HepG2 (cell line): Measurements from ENCODE around the gene GPX5. TPM values are rescaled to one million over a fixed set of nuclear protein-coding genes. Genes with fewer than 3 reads are reported as not detected.
A peak's percentile ranks its signal among the peaks of the same experiment; 100 is the strongest.

Experiments used
- ATAC-seq: fragments of 200-7000 bp; cut with Tn5 transposase; 3 replicates; pipeline ENCODE4 v1.9.1; 2020; ENCODE audit warnings: mild to moderate bottlenecking, moderate library complexity
- BruUV-seq: library from RNA; stranded (reverse); fragments of 400-500 nt; replicated peaks from 2 replicates; lab custom pipeline; 2021; lab: Mats Ljungman, UMichigan
- CTCF ChIA-PET: fragments of 300-600 bp; formaldehyde crosslinking; extraction: SDS; loops from one replicate; lab custom pipeline; 2021; ENCODE audit warnings: low total read pairs, inconsistent platforms, low intra/inter-chr PET ratio; lab: Yijun Ruan, JAX
- POLR2A ChIA-PET: fragments of 350-600 bp; sonication (Branson Sonifier 250); formaldehyde crosslinking; loops from one replicate; lab custom pipeline; 2020; ENCODE audit warnings: antibody characterized with exemption, inconsistent platforms; lab: Yijun Ruan, JAX
- DNase-seq: peaks from one replicate; pipeline ENCODE4 v3.0.0-alpha.2; 2015; ENCODE audit warnings: low spot score
- FAIRE-seq: peaks from 3 replicates; lab custom pipeline; 2011; peaks lifted over from hg19 to GRCh38; lab: Jason Lieb, UNC
- H2AFZ ChIP-seq: one replicate; pipeline ENCODE4 v1.6.1; 2011; ENCODE audit warnings: low read length, inconsistent platforms
- H3K27ac ChIP-seq: fragments of 300-600 bp; 3 replicates; pipeline ENCODE4 v1.8.0; 2011; ENCODE audit warnings: mixed run types, mild to moderate bottlenecking, mixed read lengths, low read length, inconsistent platforms; ENCODE audit not compliant: insufficient read depth; ENCODE audit errors: extremely low read length
- H3K27me3 ChIP-seq, 2 experiments: fragments of 200-600 bp in 1 of 2; 2 replicates in 1 of 2; 3 replicates in 1 of 2; pipeline versions ENCODE4 v1.6.0 to v1.8.0; 2011; ENCODE audit warnings: low read length in 2 of 2, mild to moderate bottlenecking in 2 of 2, moderate library complexity in 2 of 2, inconsistent platforms in 1 of 2; ENCODE audit not compliant: insufficient read depth in 2 of 2, control insufficient read depth in 1 of 2
- H3K36me3 ChIP-seq, 2 experiments: fragments of 200-600 bp in 1 of 2; replicated peaks in 1 of 2; 2 replicates in 1 of 2; 3 replicates in 1 of 2; pipeline versions ENCODE4 v1.5.1 to v1.8.0; 2011; ENCODE audit warnings: low read length in 2 of 2, inconsistent platforms in 1 of 2; ENCODE audit not compliant: insufficient read depth in 2 of 2, control insufficient read depth in 1 of 2
- H3K4me1 ChIP-seq: 2 replicates; pipeline ENCODE4 v1.5.1; 2012; ENCODE audit warnings: low read length, inconsistent platforms; ENCODE audit not compliant: insufficient read depth
- H3K4me2 ChIP-seq: 2 replicates; pipeline ENCODE4 v1.6.0; 2011; ENCODE audit warnings: low read depth, low read length, inconsistent platforms
- H3K4me3 ChIP-seq, 3 experiments: fragments of 200-600 bp in 1 of 3; sonication (generic), shearing (Covaris generic) in 1 of 3; replicated peaks in 1 of 3; 2 replicates each; pipeline ENCODE4 v1.5.1; 2011 to 2016; ENCODE audit warnings: low read length in 3 of 3, inconsistent platforms in 2 of 3, low read depth in 2 of 3, mild to moderate bottlenecking in 2 of 3, control low read depth in 1 of 3, mixed read lengths in 1 of 3; ENCODE audit not compliant: insufficient read depth in 1 of 3
- H3K79me2 ChIP-seq: one replicate; pipeline ENCODE4 v1.6.1; 2011; ENCODE audit warnings: low read length, inconsistent platforms; ENCODE audit not compliant: insufficient read depth
- H3K9ac ChIP-seq: 2 replicates; pipeline ENCODE4 v1.6.0; 2011; ENCODE audit warnings: mild to moderate bottlenecking, low read depth, low read length, inconsistent platforms; ENCODE audit not compliant: insufficient read depth
- H3K9me3 ChIP-seq: 2 replicates; pipeline ENCODE4 v1.5.1; 2012; ENCODE audit warnings: mild to moderate bottlenecking, low read length
- H4K20me1 ChIP-seq: 2 replicates; pipeline ENCODE4 v1.6.0; 2011; ENCODE audit warnings: inconsistent platforms, mild to moderate bottlenecking, low read length, moderate library complexity; ENCODE audit not compliant: insufficient read depth
- ETV5 ChIP-seq: IDR thresholded peaks from 2 replicates; pipeline ENCODE4 v1.6.1; 2018; ENCODE audit warnings: missing biosample characterization, missing genetic modification reagents, inconsistent platforms, borderline replicate concordance
- MLXIP ChIP-seq: sonication (generic); formaldehyde crosslinking; IDR thresholded peaks from 2 replicates; pipeline ENCODE4 v1.9.0; 2021; ENCODE audit warnings: missing genetic modification reagents, borderline replicate concordance
- PAXIP1 ChIP-seq: sonication (generic); formaldehyde crosslinking; conservative IDR thresholded peaks from 2 replicates; pipeline ENCODE4 v1.4.0; 2020; ENCODE audit warnings: mild to moderate bottlenecking, missing genetic modification reagents, moderate library complexity
- PRPF4 ChIP-seq: fragments of 200-400 bp; formaldehyde crosslinking; IDR thresholded peaks from 2 replicates; pipeline ENCODE4 v1.6.1; 2016; ENCODE audit warnings: low read length, low read depth; ENCODE audit not compliant: poor library complexity, severe bottlenecking
- PTBP1 ChIP-seq: fragments of 200-400 bp; formaldehyde crosslinking; IDR thresholded peaks from 2 replicates; pipeline ENCODE4 v1.6.1; 2018; ENCODE audit warnings: low read length, low read depth; ENCODE audit not compliant: poor library complexity, severe bottlenecking
- SAP130 ChIP-seq: IDR thresholded peaks from 2 replicates; pipeline ENCODE4 v1.6.1; 2016; ENCODE audit warnings: low read depth
- TCF7L2 ChIP-seq: IDR thresholded peaks from 2 replicates; pipeline ENCODE4 v1.6.1; 2011; ENCODE audit warnings: mild to moderate bottlenecking, low read depth, low read length, moderate library complexity
- ZBED4 ChIP-seq: sonication (generic); formaldehyde crosslinking; IDR thresholded peaks from 2 replicates; pipeline ENCODE4 v1.4.0; 2020; ENCODE audit warnings: missing genetic modification reagents, borderline replicate concordance
- ZNF264 ChIP-seq: sonication (generic); formaldehyde crosslinking; IDR thresholded peaks from 2 replicates; pipeline ENCODE4 v1.4.0; 2020; ENCODE audit warnings: missing genetic modification reagents
- ZNF3 ChIP-seq: IDR thresholded peaks from 2 replicates; pipeline ENCODE4 v1.7.0; 2017; ENCODE audit warnings: inconsistent platforms
- ZNF672 ChIP-seq: sonication (generic); formaldehyde crosslinking; IDR thresholded peaks from 2 replicates; pipeline ENCODE4 v1.8.1; 2022; ENCODE audit warnings: missing genetic modification reagents
- ZNF772 ChIP-seq: sonication (generic); formaldehyde crosslinking; IDR thresholded peaks from 2 replicates; pipeline ENCODE4 v1.5.0; 2020; ENCODE audit warnings: mild to moderate bottlenecking, missing genetic modification reagents
- WGBS: methylation state at CpG from one replicate; pipeline ENCODE4 v1.1.6; 2017; ENCODE audit warnings: low lambda C conversion rate; 5-methylcytosine and 5-hydroxymethylcytosine counted together
- in situ Hi-C: cut with HindIII; loops from 2 replicates; pipeline ENCODE4 v1.10.0; 2017; ENCODE audit warnings: low pct_unique_long_range_greater_than_20kb; ENCODE audit not compliant: extremely low pct_ligation_motif_present
- intact Hi-C: fragments of 100-400 bp; cut with micrococcal nuclease; formaldehyde crosslinking; loops from one replicate; pipeline ENCODE4 v1.10.0; 2022; ENCODE audit not compliant: unreplicated experiment
- polyA plus RNA-seq, 8 experiments: library from polyadenylated mRNA; depleted of rRNA in 3 of 8; stranded (reverse) in 7 of 8; unstranded in 1 of 8; fragments of >200 nt; fragmentation: Illumina TruSeq in 4 of 8; extraction: Trizol in 4 of 8; gene quantifications; 2 replicates each; pipeline versions ENCODE4 v1.2.1 to v1.2.3, GENCODE V29; 2011 to 2016; ENCODE audit warnings: low read depth in 4 of 8, missing spikeins in 1 of 8, mixed read lengths in 1 of 8; ENCODE audit not compliant: insufficient read depth in 1 of 8
- total RNA-seq, 5 experiments: library from RNA; depleted of rRNA; stranded (reverse); fragments of >200 nt; fragmentation: Illumina TruSeq; extraction: Trizol; gene quantifications; 2 replicates each; pipeline ENCODE4 v1.2.3, GENCODE V29; 2016; ENCODE audit warnings: low read depth in 1 of 5

Gene GPX5
- total and polyA plus RNA-seq, 2 of the 13 experiments (the other 11 are each of a cell fraction or from before 2014, with no cell fraction given): not detected

GRCh38 chr6:28565823-28566526, 40.3 kb downstream of the GPX5 start:
- H2AFZ ChIP-seq: no peak overlapping the region
- no peak for FAIRE-seq
- H3K9me3 ChIP-seq: peaks cover 22% of the 10 kb centered on the region
- H3K4me2 ChIP-seq: peak overlapping the region; percentile 30; the same call in 1 of the 2 replicates
- WGBS: 10% methylated on average over 7 of the region's 7 CpGs
- CTCF ChIA-PET: no interaction called here
- H3K36me3 ChIP-seq: no peaks in the 10 kb centered on the region
- ATAC-seq: peak; percentile 93
- no peaks in the 10 kb centered on the region for H3K79me2 ChIP-seq
- H3K4me3 ChIP-seq: no peak overlapping the region
- in situ Hi-C loops (no loop called here), intact Hi-C loops (no loop called here)
- no peak overlapping the region for H3K9ac ChIP-seq
- DNase-seq: peak; percentile 83
- BruUV-seq: no TSS peak
- H3K4me1 ChIP-seq: peaks cover 20% of the 10 kb centered on the region
- no peaks in the 10 kb centered on the region for H3K27me3 ChIP-seq
- POLR2A ChIA-PET: no interaction called here
- H3K27ac ChIP-seq: peak overlapping the region; percentile 53
- no peaks in the 10 kb centered on the region for H4K20me1 ChIP-seq
- TF ChIP-seq ETV5 (CRISPR knock-in tag) (peak; percentile 25; the same call in 1 of the 2 replicates), ZNF772 (no peak), SAP130 (CRISPR knock-in tag) (no peak), ZNF3 (CRISPR knock-in tag) (no peak), PRPF4 (no peak), PTBP1 (no peak), MLXIP (CRISPR knock-in tag) (0 out of 2 replicates have a peak, but pooled peaks have one; percentile 31), TCF7L2 (no peak), ZBED4 (no peak), ZNF672 (CRISPR knock-in tag) (no peak), PAXIP1 (peak; percentile 58), ZNF264 (CRISPR knock-in tag) (no peak)
